Neural progenitor cell (in vitro differentiated cells): ENCODE measurements around the gene CTU1. TPM values are rescaled to one million over a fixed set of nuclear protein-coding genes. Genes with fewer than 3 reads are reported as not detected.

Experiments used
- DNase-seq: peaks from one replicate; pipeline ENCODE4 v3.0.0-alpha.2; 2016; ENCODE audit warnings: low spot score
- H2AFZ ChIP-seq: fragments of 200-600 bp; sonication (generic); replicated peaks from 2 replicates; pipeline ENCODE4 v1.6.1; 2016; ENCODE audit warnings: antibody characterized with exemption
- H3F3A ChIP-seq: fragments of 200-600 bp; sonication (generic); 2 replicates; pipeline ENCODE4 v1.6.1; 2016; ENCODE audit warnings: antibody characterized with exemption, low read depth
- H3K27ac ChIP-seq: fragments of 200-600 bp; sonication (generic); 2 replicates; pipeline ENCODE4 v1.5.1; 2016; ENCODE audit warnings: mild to moderate bottlenecking
- H3K27me3 ChIP-seq: fragments of 200-600 bp; sonication (generic); 2 replicates; pipeline ENCODE4 v1.6.1; 2016; ENCODE audit warnings: mild to moderate bottlenecking, moderate library complexity
- H3K36me3 ChIP-seq: fragments of 200-600 bp; sonication (generic); 2 replicates; pipeline ENCODE4 v1.5.1; 2016
- H3K4me1 ChIP-seq: fragments of 200-600 bp; sonication (generic); 2 replicates; pipeline ENCODE4 v1.6.1; 2016; ENCODE audit warnings: mixed run types
- H3K4me2 ChIP-seq: fragments of 200-600 bp; sonication (generic); 2 replicates; pipeline ENCODE4 v1.6.1; 2016
- H3K4me3 ChIP-seq: fragments of 200-600 bp; sonication (generic); 2 replicates; pipeline ENCODE4 v1.5.1; 2016
- H3K79me2 ChIP-seq: fragments of 200-600 bp; sonication (generic); 2 replicates; pipeline ENCODE4 v1.6.1; 2016; ENCODE audit warnings: low read depth
- H3K9ac ChIP-seq: fragments of 200-600 bp; sonication (generic); 2 replicates; pipeline ENCODE4 v1.6.1; 2016
- H3K9me3 ChIP-seq: fragments of 200-600 bp; sonication (generic); 2 replicates; pipeline ENCODE4 v1.5.1; 2016; ENCODE audit warnings: low read depth
- H4K20me1 ChIP-seq: fragments of 200-600 bp; sonication (generic); 2 replicates; pipeline ENCODE4 v1.6.1; 2016; ENCODE audit warnings: low read depth
- H3K27ac Mint-ChIP-seq: 3 replicates; pipeline ENCODE4 v1.8.0; 2021; ENCODE audit warnings: mixed read lengths
- H3K27me3 Mint-ChIP-seq: 2 replicates; pipeline ENCODE4 v1.8.0; 2022; ENCODE audit warnings: low read depth, mild to moderate bottlenecking, inconsistent platforms, moderate library complexity, mixed read lengths; ENCODE audit not compliant: insufficient read depth
- H3K36me3 Mint-ChIP-seq: 3 replicates; pipeline ENCODE4 v1.8.0; 2021; ENCODE audit warnings: mixed read lengths
- H3K4me1 Mint-ChIP-seq: 3 replicates; pipeline ENCODE4 v1.8.0; 2021; ENCODE audit warnings: mixed read lengths
- H3K4me3 Mint-ChIP-seq: 3 replicates; pipeline ENCODE4 v1.8.0; 2021; ENCODE audit warnings: mild to moderate bottlenecking, moderate library complexity, mixed read lengths
- H3K9me3 Mint-ChIP-seq: 3 replicates; pipeline ENCODE4 v1.8.0; 2020; ENCODE audit warnings: mixed read lengths
- EZH2 ChIP-seq: fragments of 200-600 bp; sonication (generic); IDR thresholded peaks from 2 replicates; pipeline ENCODE4 v1.6.1; 2017; ENCODE audit warnings: antibody characterized with exemption, mild to moderate bottlenecking, moderate library complexity
- EZH2phosphoT487 ChIP-seq: fragments of 200-600 bp; sonication (generic); IDR thresholded peaks from 2 replicates; pipeline ENCODE4 v1.6.1; 2017; ENCODE audit warnings: antibody characterized with exemption
- total RNA-seq: library from RNA; depleted of rRNA; stranded (reverse); fragments of >200 nt; gene quantifications from 2 replicates; pipeline ENCODE4 v1.2.3, GENCODE V29; 2015; ENCODE audit warnings: low replicate concordance
- TF ChIP-seq, protein P1 (sequence below): fragments of 200-600 bp; sonication (generic); IDR thresholded peaks from 2 replicates; pipeline ENCODE4 v1.5.1; 2017; ENCODE audit warnings: antibody characterized with exemption, mild to moderate bottlenecking

CTU1 gene
- total RNA-seq, 1 donor from 2014 or later = 0.24 TPM

DNA sequence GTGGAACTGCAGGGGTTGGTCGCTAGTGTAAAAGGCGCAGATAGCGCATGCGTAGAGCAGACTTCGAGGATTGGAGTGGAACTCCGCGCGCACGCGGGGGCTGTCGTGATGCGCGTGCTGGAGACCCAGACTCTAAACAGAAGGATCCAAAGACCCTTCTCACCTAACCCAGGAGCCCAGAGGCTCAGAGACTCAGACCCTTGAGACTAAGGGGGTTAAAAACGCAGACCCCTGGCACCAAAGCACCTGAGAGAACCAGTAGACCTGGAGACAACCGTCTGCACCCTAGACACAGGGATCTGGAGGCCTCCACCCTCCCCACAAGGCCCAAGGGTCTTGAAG lies 567 bp upstream of the CTU1 start:
- peaks cover 13% of the 10 kb centered on the region for H3K4me1 Mint-ChIP-seq
- H3K79me2 ChIP-seq = peaks cover 10% of the 10 kb centered on the region
- peak overlapping the region; percentile 77 for H3K4me3 ChIP-seq
- H3K36me3 ChIP-seq = no peaks in the 10 kb centered on the region
- H3K27me3 ChIP-seq = peaks cover 48% of the 10 kb centered on the region
- H3K36me3 Mint-ChIP-seq = no peaks in the 10 kb centered on the region
- H3K9me3 ChIP-seq = no peaks in the 10 kb centered on the region
- peak overlapping the region; percentile 71 for H2AFZ ChIP-seq
- H3K27me3 Mint-ChIP-seq = peaks cover 6% of the 10 kb centered on the region
- H3F3A ChIP-seq = no peaks in the 10 kb centered on the region
- H3K4me1 ChIP-seq = peaks cover 4% of the 10 kb centered on the region
- H4K20me1 ChIP-seq = peaks cover 7% of the 10 kb centered on the region
- TF ChIP-seq, protein P1, sequence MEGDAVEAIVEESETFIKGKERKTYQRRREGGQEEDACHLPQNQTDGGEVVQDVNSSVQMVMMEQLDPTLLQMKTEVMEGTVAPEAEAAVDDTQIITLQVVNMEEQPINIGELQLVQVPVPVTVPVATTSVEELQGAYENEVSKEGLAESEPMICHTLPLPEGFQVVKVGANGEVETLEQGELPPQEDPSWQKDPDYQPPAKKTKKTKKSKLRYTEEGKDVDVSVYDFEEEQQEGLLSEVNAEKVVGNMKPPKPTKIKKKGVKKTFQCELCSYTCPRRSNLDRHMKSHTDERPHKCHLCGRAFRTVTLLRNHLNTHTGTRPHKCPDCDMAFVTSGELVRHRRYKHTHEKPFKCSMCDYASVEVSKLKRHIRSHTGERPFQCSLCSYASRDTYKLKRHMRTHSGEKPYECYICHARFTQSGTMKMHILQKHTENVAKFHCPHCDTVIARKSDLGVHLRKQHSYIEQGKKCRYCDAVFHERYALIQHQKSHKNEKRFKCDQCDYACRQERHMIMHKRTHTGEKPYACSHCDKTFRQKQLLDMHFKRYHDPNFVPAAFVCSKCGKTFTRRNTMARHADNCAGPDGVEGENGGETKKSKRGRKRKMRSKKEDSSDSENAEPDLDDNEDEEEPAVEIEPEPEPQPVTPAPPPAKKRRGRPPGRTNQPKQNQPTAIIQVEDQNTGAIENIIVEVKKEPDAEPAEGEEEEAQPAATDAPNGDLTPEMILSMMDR = no peak
- H3K9ac ChIP-seq = no peak overlapping the region
- no peak for DNase-seq
- H3K27ac Mint-ChIP-seq = peak overlapping the region; percentile 26
- H3K9me3 Mint-ChIP-seq = no peaks in the 10 kb centered on the region
- H3K4me3 Mint-ChIP-seq = peak overlapping the region; percentile 97
- H3K4me2 ChIP-seq = peak overlapping the region; percentile 73
- no peak overlapping the region for H3K27ac ChIP-seq

DNA sequence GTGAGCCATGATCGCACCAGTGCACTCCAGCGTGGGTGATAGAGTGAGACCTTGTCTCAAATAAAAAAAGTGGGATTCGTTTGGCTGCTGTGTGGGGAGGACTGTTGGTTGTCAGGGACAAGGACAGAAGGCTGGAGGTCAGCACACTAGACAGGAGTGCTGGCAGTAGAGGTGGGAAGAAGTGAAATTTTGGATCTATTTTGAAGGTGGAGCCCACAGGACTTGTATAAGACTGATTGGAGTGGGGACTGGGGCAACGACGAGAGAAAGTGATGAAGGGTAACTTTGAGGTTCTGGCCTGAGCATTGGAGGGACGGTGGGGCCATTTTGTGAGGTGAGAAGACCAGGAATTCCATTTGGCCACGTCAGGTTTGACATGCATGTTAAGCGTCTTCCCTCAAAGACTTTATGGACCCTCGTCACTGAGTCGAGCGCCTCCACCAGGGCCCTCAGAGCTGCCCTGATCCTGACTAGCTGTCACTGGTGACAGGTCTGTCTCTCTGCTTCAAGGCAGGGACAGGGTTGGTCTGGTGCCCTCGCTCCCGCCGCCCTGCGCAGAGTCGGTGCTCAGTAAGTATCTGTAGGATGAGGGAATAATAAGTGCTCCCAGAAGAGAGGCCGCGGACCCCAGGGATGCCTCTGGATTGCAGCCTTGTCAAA lies 673 bp downstream of the CTU1 start:
- H3K27ac ChIP-seq = no peak overlapping the region
- DNase-seq = peak; percentile 68

DNA sequence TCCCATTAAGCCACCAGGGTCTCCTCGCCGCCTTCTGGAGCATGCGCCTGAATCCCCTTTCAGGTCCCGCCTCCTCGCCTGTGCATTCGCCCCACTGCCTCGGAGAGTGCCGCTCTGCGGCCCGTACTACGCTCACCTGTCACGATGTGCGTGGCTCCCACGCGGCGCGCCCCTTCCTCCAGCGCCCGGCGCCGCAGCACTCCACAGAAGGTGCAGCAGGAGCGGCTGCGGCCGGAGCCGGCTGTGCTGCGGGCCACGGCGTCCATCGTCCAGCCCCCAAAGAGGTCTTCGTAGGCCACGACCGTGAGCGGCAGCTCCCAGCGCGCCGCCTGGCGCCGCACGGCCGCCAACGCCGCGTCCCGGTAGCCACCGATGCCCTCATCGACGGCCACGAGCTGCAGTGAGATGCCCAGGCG lies 4.3 kb downstream of the CTU1 start:
- H3K4me3 Mint-ChIP-seq = no peak overlapping the region
- no peak overlapping the region for H2AFZ ChIP-seq

More for the DNA sequence above, 673 bp downstream of the CTU1 start:
- TF ChIP-seq, protein P1 = peak; percentile 7
- no peak for TF ChIP-seq EZH2phosphoT487
- peak overlapping the region; percentile 30 for H3K27ac Mint-ChIP-seq
- Histone ChIP-seq H2AFZ (peak overlapping the region; percentile 74), H3K4me1 (peaks cover 4% of the 10 kb centered on the region), H3K4me3 (peak overlapping the region; percentile 77), H4K20me1 (peaks cover 7% of the 10 kb centered on the region), H3K4me2 (peak overlapping the region; percentile 88), H3K27me3 (peaks cover 36% of the 10 kb centered on the region), H3K36me3 (no peaks in the 10 kb centered on the region), H3K9me3 (no peaks in the 10 kb centered on the region), H3F3A (no peaks in the 10 kb centered on the region), H3K79me2 (peaks cover 10% of the 10 kb centered on the region), H3K9ac (peak overlapping the region; percentile 46)
- no peaks in the 10 kb centered on the region for H3K9me3 Mint-ChIP-seq
- peaks cover 6% of the 10 kb centered on the region for H3K27me3 Mint-ChIP-seq
- peaks cover 13% of the 10 kb centered on the region for H3K4me1 Mint-ChIP-seq
- H3K4me3 Mint-ChIP-seq = peak overlapping the region; percentile 97
- H3K36me3 Mint-ChIP-seq = peaks cover 2% of the 10 kb centered on the region

More for the DNA sequence above, 4.3 kb downstream of the CTU1 start:
- Histone ChIP-seq H3K4me3 (no peak overlapping the region), H3K27ac (no peak overlapping the region), H3K27me3 (peaks cover 1% of the 10 kb centered on the region), H3K9ac (no peak overlapping the region), H3K4me2 (no peak overlapping the region), H3K79me2 (peaks cover 10% of the 10 kb centered on the region), H3F3A (no peaks in the 10 kb centered on the region), H3K4me1 (peaks cover 4% of the 10 kb centered on the region), H3K36me3 (no peaks in the 10 kb centered on the region), H4K20me1 (peaks cover 7% of the 10 kb centered on the region), H3K9me3 (no peaks in the 10 kb centered on the region)
- Mint-ChIP-seq H3K27ac (no peak overlapping the region), H3K9me3 (no peaks in the 10 kb centered on the region), H3K36me3 (peaks cover 2% of the 10 kb centered on the region), H3K27me3 (peaks cover 9% of the 10 kb centered on the region), H3K4me1 (peaks cover 13% of the 10 kb centered on the region)
- no peak for DNase-seq
- TF ChIP-seq, protein P1 = no peak
- TF ChIP-seq EZH2 (no peak), EZH2phosphoT487 (no peak)
